KBM-7 (cell line): ENCODE data around the gene FBXW10B.
"Not testable (repeated sequence)": the region's sequence is repeated elsewhere in the genome, so short reads cannot be mapped to it uniquely, and the experiment has no call there.

Source experiments
- DNase-seq: peaks from one replicate; pipeline ENCODE4 v3.0.0-alpha.2; 2015
- in situ Hi-C: fragments of 300-500 bp; cut with MboI; formaldehyde crosslinking; loops from 2 replicates; pipeline ENCODE4 v1.14.3; 2020; ENCODE audit warnings: low sequenced_read_pairs, low pct_unique_long_range_greater_than_20kb, mixed read lengths

The FBXW10B gene

DNA sequence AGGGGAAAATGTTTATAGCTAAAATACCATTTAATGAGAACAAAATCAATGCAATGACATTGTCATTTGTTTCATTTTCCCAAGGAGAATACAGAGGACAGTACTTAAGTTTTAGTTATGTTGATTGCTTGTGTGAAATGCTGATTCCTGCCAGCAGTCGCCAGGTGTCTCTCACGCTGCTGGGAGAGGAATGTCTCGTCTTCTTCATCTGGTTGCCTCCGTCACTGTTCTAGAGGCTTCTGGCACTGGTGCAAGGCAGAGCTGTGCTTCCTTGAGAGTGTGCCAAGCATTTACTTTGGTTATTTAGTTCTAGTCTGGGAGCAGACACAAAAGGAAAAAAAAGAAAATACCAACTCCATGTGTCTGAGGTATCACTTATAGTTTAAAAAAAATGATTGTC, 45.6 kb downstream of the FBXW10B start:
- DNase-seq, in situ Hi-C loops: not testable (repeated sequence)
